GM13976 (cell line): ENCODE results near the gene HLA-DMA.

Source experiments
- DNase-seq: peaks from one replicate; pipeline ENCODE4 v3.0.0; 2012; ENCODE audit warnings: low spot score
- in situ Hi-C: fragments of 300-500 bp; cut with MboI; formaldehyde crosslinking; loops from one replicate; pipeline ENCODE4 v1.12.0; 2022; ENCODE audit warnings: low sequenced_read_pairs, mixed read lengths, inconsistent platforms; ENCODE audit not compliant: unreplicated experiment
- TF ChIP-seq, protein P1 (sequence below): IDR thresholded peaks from 2 replicates; pipeline ENCODE4 v1.5.1; 2012; ENCODE audit warnings: borderline replicate concordance, mild to moderate bottlenecking; ENCODE audit not compliant: insufficient read depth; ENCODE audit errors: extremely low read depth, missing control alignments, control extremely low read depth

The HLA-DMA gene

DNA sequence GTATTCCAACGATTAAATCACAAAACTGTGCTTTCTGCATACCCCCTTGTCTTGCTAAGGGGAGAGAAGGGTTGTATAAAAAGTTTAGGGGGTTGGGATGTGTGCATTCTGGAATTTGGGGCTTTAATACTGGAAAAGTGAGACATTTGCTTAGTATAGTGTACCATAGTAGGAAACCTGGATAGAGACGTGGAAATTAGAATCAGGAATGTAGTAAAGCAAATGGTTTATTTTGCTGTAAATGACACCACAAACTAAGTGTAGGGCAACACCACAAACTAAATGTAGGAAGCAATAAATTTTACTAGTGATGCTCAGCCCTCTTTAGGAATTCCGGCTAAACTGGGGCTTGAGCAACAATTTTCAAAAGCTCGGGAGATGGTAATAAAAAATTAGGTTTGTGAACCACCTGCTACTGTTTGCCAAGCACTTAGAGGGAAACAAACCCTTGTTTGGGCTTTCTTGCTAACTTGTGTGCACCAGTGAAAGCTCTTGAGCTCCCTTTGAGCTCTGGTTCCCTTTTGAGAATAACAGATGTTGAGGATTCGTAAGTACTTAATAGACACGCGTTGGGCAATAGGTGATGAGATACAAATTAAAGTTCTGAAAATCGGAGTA lies 29.3 kb upstream of the HLA-DMA start:
- DNase-seq: no peak
- in situ Hi-C loops: no loop called here
- TF ChIP-seq, protein P1, sequence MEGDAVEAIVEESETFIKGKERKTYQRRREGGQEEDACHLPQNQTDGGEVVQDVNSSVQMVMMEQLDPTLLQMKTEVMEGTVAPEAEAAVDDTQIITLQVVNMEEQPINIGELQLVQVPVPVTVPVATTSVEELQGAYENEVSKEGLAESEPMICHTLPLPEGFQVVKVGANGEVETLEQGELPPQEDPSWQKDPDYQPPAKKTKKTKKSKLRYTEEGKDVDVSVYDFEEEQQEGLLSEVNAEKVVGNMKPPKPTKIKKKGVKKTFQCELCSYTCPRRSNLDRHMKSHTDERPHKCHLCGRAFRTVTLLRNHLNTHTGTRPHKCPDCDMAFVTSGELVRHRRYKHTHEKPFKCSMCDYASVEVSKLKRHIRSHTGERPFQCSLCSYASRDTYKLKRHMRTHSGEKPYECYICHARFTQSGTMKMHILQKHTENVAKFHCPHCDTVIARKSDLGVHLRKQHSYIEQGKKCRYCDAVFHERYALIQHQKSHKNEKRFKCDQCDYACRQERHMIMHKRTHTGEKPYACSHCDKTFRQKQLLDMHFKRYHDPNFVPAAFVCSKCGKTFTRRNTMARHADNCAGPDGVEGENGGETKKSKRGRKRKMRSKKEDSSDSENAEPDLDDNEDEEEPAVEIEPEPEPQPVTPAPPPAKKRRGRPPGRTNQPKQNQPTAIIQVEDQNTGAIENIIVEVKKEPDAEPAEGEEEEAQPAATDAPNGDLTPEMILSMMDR: no peak

- in situ Hi-C loops: no loop called here
- no peak for DNase-seq
- TF ChIP-seq, protein P1: no peak
Observed at GRCh38 chr6:32980488-32981038, 27.7 kb upstream of the HLA-DMA start.

DNA sequence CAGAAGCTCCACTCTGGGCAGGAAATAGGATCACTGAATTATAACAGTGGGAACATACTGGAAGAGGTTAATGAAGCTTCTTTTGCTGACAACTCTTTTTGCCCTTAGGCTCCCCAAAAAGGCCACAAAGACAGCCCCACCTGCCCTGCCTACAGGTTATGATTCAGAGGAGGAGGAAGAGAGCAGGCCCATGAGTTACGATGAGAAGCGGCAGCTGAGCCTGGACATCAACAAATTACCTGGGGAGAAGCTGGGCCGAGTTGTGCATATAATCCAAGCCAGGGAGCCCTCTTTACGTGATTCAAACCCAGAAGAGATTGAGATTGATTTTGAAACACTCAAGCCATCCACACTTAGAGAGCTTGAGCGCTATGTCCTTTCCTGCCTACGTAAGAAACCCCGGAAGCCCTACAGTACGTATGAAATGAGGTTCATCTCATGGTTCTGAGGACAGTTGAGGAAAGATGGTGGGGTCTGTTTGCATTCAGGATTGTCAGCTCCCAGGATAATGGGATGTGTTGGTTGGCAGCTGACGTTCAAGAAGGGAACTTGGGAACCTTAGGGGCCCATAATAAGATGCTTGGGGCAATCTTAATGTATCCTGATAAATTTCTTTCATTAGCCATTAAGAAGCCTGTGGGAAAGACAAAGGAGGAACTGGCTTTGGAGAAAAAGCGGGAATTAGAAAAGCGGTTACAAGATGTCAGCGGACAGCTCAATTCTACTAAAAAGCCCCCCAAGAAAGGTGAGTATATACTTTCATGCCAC lies 27.0 kb upstream of the HLA-DMA start:
- TF ChIP-seq, protein P1: no peak
- in situ Hi-C loops: no loop called here
- no peak for DNase-seq

DNA sequence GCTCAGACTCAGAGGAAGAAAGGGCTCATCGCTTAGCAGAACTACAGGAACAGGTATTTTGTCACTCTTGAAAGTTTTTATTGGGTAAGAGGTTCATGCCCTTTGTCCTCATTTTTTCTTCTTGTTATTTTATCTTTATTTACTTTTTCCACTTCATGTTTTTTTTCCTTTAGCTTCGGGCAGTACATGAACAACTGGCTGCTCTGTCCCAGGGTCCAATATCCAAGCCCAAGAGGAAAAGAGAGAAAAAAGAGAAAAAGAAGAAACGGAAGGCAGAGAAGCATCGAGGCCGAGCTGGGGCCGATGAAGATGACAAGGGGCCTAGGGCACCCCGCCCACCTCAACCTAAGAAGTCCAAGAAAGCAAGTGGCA lies 25.0 kb upstream of the HLA-DMA start:
- in situ Hi-C loops: no loop called here
- DNase-seq: no peak
- TF ChIP-seq, protein P1: no peak

DNA sequence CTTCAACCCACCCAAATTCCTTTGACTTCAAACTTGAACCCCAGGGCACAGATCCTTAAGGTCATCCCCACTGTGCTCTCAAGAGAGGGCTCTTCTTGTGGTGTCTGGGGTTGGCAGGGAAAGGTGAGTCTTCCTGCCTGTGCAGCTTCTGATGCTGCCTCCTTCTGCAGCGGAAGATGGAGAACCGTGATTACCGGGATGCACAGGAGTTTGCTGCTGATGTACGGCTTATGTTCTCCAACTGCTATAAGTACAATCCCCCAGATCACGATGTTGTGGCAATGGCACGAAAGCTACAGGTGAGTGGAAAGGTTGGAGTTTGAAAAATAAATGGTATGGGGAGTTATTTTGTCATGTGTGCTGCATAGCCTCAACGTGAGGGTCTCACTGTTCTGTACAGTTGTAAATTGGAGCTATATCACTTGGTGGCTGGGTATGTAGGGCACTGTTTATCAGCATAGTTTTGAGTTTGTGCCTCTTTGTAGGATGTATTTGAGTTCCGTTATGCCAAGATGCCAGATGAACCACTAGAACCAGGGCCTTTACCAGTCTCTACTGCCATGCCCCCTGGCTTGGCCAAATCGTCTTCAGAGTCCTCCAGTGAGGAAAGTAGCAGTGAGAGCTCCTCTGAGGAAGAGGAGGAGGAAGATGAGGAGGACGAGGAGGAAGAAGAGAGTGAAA lies 24.5 kb upstream of the HLA-DMA start:
- DNase-seq: no peak
- TF ChIP-seq, protein P1: no peak
- in situ Hi-C loops: no loop called here

GRCh38 chr6:32976334-32977069 lies 23.6 kb upstream of the HLA-DMA start:
- no peak for DNase-seq
- TF ChIP-seq, protein P1: no peak
- in situ Hi-C loops: no loop called here
